SIG-M5 treated with dmso at 0.1 percent for 504 hours (cell line): Measurements from ENCODE around the gene POLR3B.
"Not testable (repeated sequence)": the region's sequence is repeated elsewhere in the genome, so short reads cannot be mapped to it uniquely, and the experiment has no call there.

Experiments
- DNase-seq: peaks from one replicate; lab custom pipeline; 2025; ENCODE audit not compliant: unreplicated experiment; lab: John Stamatoyannopoulos, UW

POLR3B gene

DNA sequence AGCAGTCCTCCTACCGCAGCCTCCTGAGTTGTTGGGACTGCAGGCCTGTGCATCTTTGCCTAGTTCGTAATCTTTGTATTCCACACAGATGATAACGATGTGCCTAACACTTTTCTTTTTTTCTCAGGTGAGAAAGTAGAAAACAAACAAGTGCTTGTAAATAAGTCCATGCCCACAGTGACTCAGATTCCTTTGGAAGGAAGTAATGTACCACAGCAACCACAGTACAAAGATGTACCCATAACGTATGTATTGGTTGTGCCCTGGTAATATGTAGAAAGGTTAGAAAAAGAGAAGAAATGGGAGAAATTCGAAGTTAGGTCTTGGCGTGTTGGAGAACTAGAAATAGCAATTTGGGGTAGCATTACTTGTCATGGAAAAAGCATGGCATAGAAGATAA lies 101.6 kb downstream of the POLR3B start:
- no peak for DNase-seq

DNA sequence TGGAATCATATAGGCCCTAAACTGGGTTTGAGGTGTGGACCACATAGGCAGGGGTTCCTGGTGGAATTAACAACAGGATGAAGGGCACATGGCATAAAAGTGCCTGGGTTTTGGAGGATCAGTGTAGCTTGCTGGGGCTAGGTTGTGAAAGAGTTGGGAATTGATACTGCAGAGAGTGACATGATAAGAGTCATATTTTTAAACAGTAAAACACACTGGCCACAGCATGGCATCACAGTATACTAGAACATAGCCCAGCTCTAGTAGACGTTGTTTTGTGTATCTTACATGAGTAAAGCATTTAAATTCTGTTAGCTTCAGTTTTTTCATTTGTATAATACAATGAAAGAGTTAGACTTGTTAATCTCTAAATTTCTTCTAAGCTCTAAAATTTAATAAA lies 102.0 kb downstream of the POLR3B start:
- no peak for DNase-seq

- no peak for DNase-seq
Measured at GRCh38 chr12:106461730-106462129, 104.2 kb downstream of the POLR3B start.

GRCh38 chr12:106465605-106466004 lies 108.1 kb downstream of the POLR3B start:
- not testable (repeated sequence) for DNase-seq

- not testable (repeated sequence) for DNase-seq
Measured at GRCh38 chr12:106475662-106476061, 118.1 kb downstream of the POLR3B start.

GRCh38 chr12:106477627-106478026 lies 120.1 kb downstream of the POLR3B start:
- not testable (repeated sequence) for DNase-seq

- no peak for DNase-seq
Measured at GRCh38 chr12:106480251-106480650, 122.7 kb downstream of the POLR3B start.

- no peak for DNase-seq
Measured at GRCh38 chr12:106481246-106481645, 123.7 kb downstream of the POLR3B start.

- DNase-seq: no peak
Measured at GRCh38 chr12:106487664-106488063, 130.1 kb downstream of the POLR3B start.

DNA sequence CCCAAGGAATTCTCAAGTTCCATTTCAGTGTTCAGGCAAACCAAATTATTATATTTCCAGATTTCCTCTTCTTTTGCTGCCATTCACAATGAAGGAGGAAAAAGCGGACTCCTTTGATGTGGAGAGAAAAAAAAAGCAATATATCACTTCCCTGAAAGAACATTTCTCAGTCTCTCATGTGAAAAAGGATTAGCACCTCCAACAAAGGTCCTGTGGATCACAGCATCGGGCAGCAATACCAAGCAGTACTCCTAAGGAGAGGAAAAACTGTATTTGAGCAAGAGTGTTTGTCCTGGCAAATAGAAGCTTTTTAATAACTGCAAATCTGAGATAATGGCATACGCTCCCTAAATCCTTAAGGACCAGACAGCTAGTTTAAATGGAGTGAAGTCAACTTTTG lies 131.3 kb downstream of the POLR3B start:
- no peak for DNase-seq

- no peak for DNase-seq
Measured at GRCh38 chr12:106490264-106490663, 132.7 kb downstream of the POLR3B start.

- DNase-seq: no peak
Measured at GRCh38 chr12:106492857-106493256, 135.3 kb downstream of the POLR3B start.

DNA sequence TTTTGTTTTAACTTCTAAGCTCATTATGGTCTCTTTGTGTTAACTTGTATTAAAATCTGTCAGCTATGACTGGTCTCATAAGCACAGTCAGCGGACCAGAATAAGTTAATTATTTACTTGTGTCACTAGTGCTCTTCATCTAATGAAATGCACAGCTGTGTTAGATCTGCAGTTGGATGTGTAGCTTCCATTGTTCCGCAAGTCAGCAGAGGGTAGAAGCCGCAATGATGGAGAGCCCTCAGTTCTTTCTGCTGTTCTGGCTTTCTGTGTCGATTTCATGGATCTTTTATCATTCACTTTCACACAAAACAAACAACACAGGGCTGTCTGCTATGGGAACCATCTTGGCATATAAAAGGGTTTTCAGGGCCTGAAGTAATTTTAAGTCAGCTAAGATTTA lies 136.0 kb downstream of the POLR3B start:
- no peak for DNase-seq

DNA sequence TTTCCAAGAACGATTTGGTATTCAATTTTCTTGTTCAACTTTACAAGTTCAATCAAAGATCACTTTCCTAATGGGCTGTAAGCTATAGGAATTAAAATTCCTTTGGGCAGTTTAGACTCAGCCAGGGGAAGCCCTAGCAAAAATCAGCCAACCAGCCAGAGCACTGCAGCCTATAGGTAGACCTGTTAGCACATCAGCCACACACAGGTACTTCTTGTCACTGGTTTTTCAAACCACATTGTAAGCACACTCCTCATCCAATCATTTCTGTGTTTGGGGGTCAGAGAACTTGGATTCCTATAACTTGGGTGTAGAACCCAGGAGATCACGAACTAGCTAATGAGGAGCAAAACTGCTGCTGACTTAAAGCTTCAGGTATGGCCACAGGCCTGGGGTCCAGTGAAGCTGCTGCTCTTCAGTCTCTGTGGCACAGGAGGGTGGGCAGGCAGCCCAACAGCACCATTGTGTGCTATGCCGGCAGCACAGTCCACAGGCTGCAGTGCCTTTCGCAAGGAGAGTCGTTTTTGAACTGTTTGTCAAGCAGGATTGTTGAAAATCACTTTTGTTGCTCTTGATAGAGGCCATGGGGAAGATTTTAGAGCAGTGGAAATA lies 137.9 kb downstream of the POLR3B start:
- DNase-seq: no peak

GRCh38 chr12:106498056-106498455 lies 140.5 kb downstream of the POLR3B start:
- DNase-seq: no peak

DNA sequence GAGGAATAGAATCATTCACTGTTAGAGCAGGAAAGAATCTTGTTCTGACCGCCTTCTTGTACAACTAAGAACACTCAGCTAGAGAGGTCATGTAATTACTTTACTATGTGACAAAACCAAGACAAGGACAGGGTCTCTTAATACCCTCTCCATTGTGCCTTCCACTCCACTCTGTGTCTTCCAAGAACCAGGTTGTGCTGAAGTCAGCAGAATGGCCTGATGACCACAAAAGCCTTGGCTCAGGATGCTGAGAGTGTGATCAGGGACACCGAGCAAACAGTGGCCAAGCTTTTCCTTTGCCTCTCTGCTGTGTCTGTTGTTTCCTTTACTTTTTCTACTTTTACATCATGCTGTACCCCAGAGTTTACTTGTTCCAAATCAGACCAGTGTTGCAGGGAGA lies 142.1 kb downstream of the POLR3B start:
- DNase-seq: no peak

- DNase-seq: no peak
Measured at GRCh38 chr12:106506691-106507090, 149.1 kb downstream of the POLR3B start.

DNA sequence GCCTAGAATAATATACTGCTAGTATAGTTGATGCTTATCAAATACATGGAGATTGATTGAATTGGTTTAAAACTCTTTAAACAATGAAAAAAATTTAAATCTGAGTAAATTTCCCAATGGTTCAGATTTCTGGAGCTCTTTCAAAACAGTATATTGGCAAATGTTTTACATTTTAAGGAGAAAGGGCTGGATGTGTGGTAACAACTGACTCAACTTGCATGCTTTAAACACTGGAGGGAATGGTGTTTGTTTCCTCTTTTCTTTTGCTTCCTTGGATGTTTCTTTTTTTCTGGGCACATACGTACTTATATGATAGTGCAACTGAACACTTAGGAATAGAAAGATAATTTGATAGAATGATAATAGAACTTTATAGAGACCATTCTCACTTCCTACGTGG lies 151.4 kb downstream of the POLR3B start:
- no peak for DNase-seq

GRCh38 chr12:106511365-106511764 lies 153.8 kb downstream of the POLR3B start:
- DNase-seq: no peak

DNA sequence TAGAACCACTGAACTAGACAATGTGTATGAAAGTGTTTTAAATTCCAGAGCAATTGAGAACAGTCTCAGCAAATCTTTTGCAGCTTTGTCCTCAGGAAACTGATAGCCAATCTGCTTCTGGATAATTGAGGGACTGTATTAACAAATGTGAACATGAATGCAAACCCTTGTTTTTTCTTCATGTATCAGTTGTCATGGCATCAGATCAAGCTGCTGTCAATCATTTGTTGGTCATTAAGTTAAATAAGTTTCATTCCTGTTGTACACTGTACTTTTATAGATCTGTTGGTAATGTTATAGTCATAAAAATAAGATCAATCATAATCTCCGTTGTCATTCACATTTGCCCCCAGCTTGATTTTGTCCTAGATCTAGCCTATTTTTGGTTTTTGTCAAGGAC lies 159.8 kb downstream of the POLR3B start:
- DNase-seq: no peak

DNA sequence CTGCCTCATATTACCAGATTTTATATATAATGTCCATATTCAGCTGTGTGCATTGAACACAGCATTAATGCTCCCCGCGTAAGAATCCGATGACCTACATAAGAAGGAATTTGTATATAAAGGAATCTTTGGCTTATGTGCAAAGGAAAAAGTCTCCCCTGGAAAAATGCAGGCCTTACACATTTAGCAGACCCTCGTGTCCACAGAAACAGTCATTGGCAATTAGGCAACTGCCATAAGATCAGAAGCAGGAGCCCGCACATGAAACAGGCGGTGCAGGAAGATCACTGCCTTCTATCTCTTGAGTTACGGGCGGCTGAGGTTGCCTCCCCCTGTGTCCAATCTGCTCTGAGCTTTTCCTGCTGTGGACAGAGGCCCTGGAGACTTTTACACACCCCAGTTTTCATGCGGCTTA lies 162.1 kb downstream of the POLR3B start:
- no peak for DNase-seq

- no peak for DNase-seq
Measured at GRCh38 chr12:106521901-106522300, 164.4 kb downstream of the POLR3B start.

- no peak for DNase-seq
Measured at GRCh38 chr12:106522708-106523107, 165.2 kb downstream of the POLR3B start.
